Non-pigmented ciliary epithelial cell (primary cell): ENCODE results near the gene DHRS12.
A peak's percentile ranks its signal among the peaks of the same experiment; 100 is the strongest.

Source experiments
- DNase-seq: peaks from one replicate; pipeline ENCODE4 v3.0.0-alpha.2; 2010; ENCODE audit warnings: low read depth

Gene DHRS12

DNA sequence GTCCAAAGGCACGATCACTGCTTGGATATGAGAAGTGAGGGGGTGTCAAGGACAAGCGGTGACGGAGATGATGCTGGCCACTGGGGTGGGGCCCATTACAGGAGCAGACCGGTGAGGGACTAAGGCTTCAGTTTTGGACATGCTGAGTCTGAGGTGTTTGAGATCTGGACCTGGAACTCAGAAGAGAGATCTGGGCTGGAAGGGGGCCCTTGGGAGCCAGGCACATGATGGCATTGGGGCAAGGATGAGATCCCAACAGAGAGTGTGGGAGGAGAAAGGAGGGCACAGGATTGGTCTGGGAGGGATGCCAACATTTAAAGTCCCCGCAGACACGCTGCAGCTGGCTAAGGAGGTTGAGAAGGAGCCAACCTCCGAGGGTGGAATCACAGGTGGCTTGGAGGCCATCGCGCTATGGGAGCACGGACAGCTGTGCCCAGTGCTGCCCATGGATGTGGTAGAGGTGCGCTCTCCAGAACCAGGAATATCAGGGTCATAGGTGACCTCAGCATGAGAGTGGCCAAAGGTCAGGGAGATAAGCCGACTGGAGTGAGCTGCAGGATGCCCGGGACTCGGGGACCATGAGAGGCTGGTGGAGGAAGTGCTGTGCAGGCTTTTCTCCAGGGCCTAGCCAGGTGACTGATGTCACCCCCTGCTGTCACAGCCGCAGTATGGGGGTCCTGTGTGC, 21.8 kb downstream of the DHRS12 start:
- no peak for DNase-seq

DNA sequence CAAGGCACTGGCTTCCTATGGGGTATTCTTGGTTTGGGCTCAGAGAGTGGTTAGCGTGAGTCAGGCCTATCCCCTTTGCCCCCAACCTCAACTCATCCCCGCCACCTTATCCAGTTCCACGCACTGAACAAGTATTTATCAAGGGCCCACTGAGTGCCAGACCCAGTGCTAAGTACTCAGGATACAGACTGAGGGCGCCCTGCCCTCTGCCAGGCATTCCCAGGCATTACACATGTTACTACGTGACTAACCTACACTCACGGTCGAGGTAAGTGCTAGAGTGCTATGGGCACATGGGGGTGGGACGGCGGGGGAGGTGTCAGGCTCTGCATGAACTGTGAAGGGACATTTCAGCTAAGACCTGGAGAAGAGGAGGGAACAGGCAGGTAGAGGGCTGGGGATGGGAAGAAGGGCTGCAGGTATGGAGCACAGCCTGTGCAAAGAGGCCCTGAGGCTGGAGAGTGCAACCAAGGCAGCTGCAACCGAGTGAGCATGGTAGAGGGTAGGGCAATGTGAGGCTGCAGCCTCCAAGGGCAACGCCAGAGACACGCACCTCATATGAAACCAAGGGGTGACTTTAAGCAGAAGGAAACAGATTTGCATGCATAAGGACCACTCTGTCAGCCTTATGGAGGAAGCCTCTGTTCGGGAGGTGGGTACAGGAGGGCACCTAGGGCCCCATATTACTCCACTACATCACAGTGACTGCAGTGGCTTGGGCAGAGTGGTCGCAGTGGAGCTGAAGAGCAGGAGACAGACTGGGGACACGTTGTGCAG, 22.5 kb downstream of the DHRS12 start:
- DNase-seq, result no peak

GRCh38 chr13:51780099-51780498, 23.9 kb downstream of the DHRS12 start:
- DNase-seq, result no peak

GRCh38 chr13:51778392-51778791, 25.6 kb downstream of the DHRS12 start:
- DNase-seq, result no peak

GRCh38 chr13:51777921-51778320, 26.0 kb downstream of the DHRS12 start:
- no peak for DNase-seq

DNA sequence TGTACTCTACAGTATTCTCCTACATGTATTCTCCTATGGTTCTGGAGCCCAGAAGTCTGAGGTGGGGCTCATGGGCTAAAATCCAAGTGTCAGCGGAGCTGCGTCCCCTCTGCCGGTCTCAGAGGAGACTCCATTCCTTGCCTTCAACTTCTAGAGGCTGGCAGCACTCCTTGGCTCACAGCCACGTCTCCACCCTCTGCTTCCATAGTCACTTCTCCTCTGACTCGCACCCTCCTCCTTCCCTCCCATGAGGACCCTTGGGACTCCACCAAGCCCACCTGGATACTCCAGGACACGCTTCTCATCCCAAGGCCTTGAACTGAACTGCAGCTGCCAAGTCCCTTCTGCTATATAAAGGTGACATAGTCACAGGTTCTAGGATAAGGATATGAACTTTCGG, 27.8 kb downstream of the DHRS12 start:
- DNase-seq, result no peak

- DNase-seq, result no peak
Measured at GRCh38 chr13:51773515-51773914, 30.4 kb downstream of the DHRS12 start.

DNA sequence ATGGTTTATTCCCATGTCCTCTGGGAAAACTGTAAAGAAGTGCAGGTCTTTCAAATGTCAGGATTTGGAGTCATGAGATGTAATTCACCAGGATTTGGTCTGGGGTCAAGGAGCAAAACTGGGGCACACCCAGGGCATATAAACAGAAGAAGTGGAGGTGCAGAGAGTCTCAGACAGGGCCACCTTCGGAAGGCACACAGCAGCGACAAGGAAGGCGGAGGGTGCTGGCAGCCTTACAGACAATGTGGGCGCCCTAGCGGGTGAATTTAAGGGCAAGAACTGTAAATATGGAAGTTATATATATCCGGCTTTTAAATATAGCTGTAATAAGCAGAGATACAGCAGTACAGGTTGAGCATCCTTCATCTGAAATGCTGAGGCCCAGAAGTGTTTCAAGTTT, 31.2 kb downstream of the DHRS12 start:
- no peak for DNase-seq

DNA sequence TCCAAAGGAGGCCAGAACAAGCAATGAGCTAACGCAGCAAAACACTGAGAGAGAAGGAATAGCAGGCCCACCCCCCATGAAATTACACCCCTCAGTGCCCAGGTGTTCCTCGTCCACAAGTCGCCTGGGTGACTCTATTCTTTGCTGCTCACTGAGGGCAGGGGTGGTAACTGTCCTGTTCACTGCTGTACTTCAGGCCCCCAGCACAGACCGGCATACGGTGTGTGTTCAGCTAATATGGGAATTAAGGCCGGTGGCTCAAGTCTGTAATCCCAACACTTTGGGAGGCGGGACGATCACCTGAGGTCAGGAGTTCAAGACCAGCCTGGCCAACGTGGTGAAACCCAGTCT, 31.9 kb downstream of the DHRS12 start:
- no peak for DNase-seq

GRCh38 chr13:51771418-51772104, 32.4 kb downstream of the DHRS12 start:
- DNase-seq, result no peak

- no peak for DNase-seq
Measured at GRCh38 chr13:51770681-51771417, 33.1 kb downstream of the DHRS12 start.

- DNase-seq, result no peak
Measured at GRCh38 chr13:51770160-51770559, 33.8 kb downstream of the DHRS12 start.

DNA sequence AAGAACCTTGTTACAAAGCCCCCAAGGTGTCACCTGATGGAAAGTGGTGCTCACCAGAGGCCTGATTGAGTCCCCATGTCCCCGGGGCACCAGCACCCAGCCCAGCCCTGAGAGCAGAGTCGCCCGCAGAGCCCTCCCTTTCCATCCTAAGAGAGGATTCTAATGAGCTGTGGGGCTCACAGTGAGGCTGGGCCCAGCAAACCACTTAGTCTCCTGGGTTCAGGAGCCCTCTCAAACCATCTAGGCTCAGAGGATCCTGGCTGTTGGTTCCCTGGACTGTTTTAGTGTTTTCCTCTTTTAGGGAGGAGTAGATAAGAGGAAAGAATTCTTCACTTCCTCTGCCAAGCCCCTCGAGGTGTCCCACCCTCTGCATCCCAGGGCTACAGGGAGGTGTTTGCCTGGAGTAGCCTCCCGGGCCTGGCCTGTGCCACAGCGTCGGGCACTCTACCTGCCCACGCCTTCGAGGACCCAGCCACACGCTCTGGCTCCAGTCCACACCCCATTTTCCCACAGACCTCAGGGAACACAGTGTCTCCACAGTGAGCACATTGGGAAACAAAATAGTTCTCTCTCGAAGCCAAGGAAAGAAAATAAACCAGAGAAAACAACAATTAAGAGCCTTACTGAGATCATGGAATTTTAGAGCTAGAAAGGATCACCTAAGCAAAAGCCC, 34.4 kb downstream of the DHRS12 start:
- no peak for DNase-seq

DNA sequence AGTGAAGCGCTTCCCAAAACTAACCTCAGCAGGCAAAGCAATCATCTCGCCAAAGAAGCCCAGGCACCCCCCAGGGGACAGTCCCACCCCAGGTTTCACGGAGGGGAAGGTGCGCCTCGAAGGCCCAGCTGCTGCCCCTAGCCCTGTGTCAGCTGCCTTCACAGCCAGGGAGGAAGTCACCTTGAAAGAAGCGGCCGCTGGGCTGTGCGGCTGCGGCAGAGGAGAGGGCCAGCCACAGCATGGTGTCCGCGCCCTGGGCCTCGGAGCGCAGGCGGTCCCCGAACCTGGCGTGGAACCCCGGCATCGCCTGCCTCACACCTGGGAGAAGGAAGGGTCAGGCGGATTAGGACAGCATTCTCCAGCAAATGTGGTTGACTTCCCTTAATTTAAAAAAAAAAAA, 35.0 kb downstream of the DHRS12 start:
- DNase-seq, result no peak

- DNase-seq, result no peak
Measured at GRCh38 chr13:51768378-51768921, 35.5 kb downstream of the DHRS12 start.

- DNase-seq, result no peak
Measured at GRCh38 chr13:51767100-51767499, 36.9 kb downstream of the DHRS12 start.

GRCh38 chr13:51765142-51765515, 38.8 kb downstream of the DHRS12 start:
- DNase-seq, result no peak

DNA sequence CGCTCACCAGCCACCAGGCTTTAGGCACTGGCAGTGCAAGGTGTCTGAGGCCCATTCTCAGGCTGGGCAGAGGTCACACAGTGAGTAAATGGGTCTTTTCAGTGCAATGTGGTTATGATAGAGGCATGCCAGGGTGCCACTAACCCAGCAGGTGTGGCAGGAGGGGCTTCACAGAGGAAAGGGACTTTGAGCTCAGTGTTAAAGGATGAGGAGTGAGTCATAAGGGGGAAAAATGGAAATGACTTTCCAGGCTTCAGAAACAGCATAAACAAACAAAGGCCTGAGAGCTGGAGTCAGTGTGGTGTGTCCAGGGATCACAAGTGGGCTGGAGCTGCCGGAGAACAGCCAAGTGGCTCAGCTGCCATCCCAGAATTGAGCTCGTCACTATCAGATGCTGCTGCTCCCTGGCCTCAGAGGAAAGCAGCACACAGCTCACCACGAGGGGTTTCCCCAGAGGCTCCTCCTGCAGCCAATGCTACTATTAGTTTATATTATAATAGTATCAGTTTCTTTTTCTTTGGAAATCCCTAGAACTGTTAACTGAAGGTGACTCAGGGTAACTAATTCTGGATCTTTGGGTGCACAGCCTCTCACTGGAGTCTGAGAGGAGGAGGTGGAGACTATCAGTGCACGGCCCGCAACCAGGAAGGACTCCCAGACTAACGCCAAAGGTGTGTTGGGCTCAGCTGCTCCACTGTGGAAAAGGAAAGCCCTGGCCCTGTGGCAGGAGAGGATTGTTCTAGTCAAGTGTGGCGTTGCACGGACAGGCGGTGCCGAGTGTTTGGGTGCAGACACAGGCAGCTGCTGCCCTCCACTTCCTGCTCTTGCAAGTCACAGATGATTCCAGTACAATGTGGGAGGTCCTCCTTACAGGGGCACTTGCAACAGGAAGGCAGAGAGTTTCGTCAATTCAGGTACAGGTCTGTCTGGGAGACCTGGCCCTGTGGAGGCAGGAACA, 39.5 kb downstream of the DHRS12 start:
- peak; percentile 35 for DNase-seq

DNA sequence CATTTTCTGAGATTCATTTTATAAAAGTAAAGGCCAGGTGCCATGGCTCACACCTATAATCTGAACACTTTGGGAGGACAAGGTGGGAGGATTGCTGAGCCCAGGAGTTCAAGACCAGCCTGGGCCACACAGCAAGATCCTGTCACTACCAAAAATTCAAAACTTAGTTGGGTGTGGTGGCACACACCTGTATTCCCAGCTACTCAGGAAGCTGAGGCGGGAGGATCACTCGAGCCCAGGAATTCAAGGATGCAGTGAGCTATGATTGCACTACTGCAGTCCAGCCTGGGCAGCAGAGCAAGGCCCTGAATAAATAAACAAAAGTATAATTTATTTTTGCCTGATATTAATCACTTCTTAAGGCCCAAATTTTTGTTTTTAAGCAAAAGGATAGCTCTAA, 40.5 kb downstream of the DHRS12 start:
- DNase-seq, result no peak

- no peak for DNase-seq
Measured at GRCh38 chr13:51761643-51762350, 42.2 kb downstream of the DHRS12 start.
